Testis (tissue), 2 donors: ENCODE data around the gene CDPF1.

ENCODE experiments used
- POLR2A ChIP-seq: fragments of 450-650 bp; IDR thresholded peaks from one replicate; pipeline ENCODE4 v1.6.1; 2017; ENCODE audit warnings: antibody characterized with exemption, mild to moderate bottlenecking, moderate library complexity
- TF ChIP-seq, protein P1 (sequence below), 3 experiments: fragments of 450-650 bp in 2 of 3; fragments of 200-600 bp in 1 of 3; sonication (generic) in 1 of 3; IDR thresholded peaks; one replicate each; pipeline ENCODE4 v1.5.1; 2016 to 2019; ENCODE audit warnings: antibody characterized with exemption in 3 of 3, mild to moderate bottlenecking in 2 of 3, moderate library complexity in 1 of 3

DNA sequence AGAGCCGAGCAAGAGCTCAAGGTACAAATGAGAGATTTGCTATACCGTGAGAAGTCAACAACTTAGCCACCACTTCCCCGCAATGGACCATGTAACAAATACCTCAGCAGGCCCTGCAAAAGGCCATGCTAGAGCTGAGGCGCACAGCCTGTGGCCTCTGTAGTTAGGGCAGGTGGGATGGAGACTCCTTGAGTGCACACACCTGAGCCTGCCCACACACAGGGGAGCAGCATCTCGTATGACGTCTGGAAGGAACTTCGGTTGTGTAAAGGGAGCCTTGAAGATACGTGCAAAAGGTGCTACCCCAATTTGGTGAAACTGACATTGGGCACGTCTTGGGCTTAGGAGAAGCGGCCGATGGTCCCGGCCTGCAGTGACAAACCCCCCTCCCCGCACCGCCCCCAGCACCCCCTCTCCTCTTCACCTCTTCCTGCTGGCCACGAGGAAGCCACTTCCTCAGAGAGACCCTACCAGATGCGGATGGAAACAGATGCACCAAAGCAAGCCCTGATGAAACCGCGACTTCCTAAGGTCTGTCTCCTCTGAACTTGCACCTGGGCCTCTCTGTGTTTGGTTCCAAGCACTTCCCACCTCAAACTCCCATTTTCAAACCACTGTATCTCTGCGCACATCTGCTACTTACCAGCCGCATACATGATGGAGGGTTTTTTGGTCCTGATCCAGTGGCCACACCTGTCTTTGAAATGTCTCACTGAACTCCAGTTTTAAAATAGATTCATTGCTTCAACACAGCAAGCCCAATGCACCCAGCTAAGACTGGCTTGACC lies 10.6 kb downstream of the CDPF1 start:
- TF ChIP-seq, protein P1, sequence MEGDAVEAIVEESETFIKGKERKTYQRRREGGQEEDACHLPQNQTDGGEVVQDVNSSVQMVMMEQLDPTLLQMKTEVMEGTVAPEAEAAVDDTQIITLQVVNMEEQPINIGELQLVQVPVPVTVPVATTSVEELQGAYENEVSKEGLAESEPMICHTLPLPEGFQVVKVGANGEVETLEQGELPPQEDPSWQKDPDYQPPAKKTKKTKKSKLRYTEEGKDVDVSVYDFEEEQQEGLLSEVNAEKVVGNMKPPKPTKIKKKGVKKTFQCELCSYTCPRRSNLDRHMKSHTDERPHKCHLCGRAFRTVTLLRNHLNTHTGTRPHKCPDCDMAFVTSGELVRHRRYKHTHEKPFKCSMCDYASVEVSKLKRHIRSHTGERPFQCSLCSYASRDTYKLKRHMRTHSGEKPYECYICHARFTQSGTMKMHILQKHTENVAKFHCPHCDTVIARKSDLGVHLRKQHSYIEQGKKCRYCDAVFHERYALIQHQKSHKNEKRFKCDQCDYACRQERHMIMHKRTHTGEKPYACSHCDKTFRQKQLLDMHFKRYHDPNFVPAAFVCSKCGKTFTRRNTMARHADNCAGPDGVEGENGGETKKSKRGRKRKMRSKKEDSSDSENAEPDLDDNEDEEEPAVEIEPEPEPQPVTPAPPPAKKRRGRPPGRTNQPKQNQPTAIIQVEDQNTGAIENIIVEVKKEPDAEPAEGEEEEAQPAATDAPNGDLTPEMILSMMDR (IDR thresholded peaks at IDR 0.05), result no peak
- no peak for TF ChIP-seq POLR2A
